Stimulated activated naive CD4-positive, alpha-beta T cell treated with Interleukin-2 at 50 U/mL for 16 hours (primary cell): Measurements from ENCODE around the gene ARSB.

ENCODE experiments used
- DNase-seq: peaks from one replicate; lab custom pipeline; 2025; lab: John Stamatoyannopoulos, UW

ARSB gene

DNA sequence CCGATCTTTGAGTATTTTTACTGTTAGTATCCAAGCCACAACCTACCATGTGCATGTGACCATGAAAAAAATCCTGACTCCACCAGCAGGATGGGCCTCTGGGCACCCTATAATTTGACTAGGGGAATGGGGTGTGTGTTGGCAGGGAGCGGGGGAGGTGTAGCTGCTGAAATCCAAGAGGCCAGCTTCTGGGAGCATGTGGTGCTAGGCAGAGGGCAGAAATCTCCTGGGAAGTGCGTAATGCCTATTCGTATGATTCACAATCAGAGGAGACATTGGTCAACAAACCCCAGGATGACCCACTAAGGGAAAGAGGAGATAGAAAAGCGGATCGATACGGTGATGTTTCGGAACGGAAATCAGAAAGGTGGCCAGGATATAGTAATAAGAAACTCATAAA, 149.9 kb downstream of the ARSB start:
- DNase-seq, result no peak

DNA sequence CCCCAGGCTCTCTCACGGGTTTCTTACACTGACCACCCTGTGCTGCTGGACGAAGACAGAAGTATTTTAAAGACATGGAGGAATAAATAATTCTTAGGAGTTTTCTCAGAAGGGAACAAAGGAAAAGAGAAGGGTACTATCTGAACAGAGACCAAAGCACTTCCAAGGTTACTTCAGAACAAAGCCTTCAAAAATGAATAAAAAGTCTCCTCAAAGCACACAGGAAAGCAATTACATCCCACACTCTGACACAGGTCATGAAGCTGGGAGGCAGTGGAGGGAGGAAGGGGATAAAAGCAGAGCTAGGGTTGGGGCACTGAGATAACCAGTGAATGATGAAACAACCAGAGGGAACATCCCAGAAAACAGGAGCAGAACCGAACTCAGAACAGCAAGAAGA, 151.8 kb downstream of the ARSB start:
- no peak for DNase-seq

DNA sequence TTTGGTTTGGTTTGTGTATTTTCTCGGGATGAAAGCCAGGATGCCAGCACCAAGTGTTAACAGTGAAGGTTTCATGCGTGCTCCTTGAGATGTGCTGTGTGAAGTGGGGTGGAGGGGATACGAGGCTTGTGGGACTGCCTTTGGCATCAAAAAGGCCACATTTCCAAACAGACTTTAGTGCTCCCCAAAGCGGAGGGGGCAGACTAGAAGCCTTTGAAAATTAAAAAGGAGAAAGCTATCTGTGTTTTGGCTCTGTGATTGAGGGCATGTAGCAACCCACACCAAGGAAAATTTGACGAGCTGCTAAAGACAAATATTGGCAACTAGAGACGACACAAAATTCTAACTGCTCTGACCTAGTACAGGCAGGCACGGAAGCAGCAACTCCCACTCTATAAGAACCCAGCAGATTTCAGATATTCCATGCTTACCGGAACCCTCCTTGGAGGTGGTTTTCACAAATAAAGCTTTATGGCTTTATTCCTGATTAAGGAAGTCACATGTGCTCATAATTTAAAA, 154.5 kb downstream of the ARSB start:
- DNase-seq, result no peak

DNA sequence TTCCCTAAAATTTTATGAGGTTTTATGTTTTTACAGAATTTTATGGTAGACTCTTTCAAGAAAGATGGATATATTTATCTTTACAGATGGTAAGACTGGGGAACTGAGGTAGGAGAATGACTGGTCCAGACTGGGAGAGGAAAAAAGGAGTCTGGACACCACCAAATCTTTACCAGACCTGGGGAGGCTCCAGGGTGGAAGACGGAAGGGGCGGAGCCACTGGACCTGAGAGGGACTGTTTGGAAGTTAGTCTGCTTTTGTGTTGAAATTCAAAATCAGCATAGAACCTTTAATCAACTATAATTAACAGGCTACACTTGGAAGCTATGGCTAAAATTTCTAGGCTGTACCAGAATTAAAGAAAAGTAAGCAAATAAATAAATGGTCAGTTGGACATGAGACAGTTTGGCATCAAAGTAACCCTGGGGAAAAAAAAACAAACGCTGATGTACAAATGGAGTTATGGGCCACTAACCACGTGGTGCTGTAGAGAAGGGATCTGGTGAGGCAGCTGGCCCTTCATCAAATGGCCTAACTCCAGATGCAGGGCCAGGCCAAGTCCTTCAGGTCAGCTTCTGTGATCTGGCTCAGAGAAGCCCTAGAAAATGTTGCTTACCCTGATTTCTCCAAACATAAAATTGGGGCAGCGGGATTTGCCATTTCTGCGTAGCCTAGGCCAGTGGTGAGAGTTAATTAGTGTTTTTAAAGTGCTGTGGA, 155.1 kb downstream of the ARSB start:
- no peak for DNase-seq

DNA sequence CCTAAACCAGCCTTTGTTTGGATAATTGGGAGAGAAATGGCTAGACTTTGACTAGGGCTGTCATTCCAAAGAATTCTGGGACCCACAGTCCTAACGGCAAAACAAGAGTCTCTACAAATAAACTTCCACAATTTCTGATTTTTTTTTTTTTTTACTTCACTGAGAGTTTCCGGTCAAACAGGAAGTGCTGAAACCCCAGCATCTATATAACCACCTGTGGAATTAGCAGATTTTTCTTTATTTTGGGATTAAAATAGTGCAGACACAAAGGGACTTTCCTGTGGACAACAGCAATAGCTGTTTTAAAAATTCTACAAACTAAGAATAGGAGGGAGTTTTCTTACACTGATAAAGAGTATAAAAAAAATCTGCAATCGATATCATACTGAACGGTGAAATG, 157.4 kb downstream of the ARSB start:
- DNase-seq, result no peak

DNA sequence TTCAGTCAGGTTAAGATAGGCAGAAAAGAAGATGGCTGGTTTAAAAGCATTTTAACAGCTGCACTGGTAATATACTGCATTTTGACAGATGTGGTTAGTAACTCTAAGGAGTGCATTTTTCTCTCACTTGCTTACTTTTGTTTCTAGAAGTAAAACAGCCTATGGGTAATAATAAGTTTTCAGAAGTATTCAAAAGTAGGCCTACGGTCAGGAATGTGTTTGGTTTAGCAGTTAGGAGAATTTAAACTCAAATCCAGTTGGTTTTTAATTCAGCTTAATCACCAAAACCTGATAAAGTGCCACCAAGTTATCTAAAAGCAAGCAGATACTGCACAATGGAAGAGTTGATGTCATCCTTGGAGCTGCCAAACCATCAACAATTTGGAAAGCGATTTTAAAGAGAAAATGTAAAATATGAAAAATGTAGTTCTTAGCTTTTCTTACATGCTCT, 160.3 kb downstream of the ARSB start:
- DNase-seq, result no peak

DNA sequence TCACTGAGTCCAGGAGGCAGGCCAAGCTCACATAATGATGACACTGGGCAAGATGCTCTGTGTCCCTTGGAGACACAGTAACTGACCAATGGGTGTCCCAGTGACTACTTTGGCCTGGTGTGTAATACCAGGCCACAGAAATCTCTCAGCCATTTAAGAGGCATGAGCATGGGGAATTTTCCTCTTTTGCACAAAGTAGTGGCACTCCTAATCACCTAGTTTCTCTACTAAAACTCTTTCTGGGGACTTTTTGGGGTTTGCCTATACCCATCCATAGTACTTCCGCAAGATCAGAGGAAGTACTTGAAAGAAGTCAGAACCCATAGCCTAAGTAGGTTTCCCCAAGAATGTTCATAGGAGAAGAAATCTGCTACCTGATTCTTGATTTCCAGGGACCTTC, 161.9 kb downstream of the ARSB start:
- no peak for DNase-seq

DNA sequence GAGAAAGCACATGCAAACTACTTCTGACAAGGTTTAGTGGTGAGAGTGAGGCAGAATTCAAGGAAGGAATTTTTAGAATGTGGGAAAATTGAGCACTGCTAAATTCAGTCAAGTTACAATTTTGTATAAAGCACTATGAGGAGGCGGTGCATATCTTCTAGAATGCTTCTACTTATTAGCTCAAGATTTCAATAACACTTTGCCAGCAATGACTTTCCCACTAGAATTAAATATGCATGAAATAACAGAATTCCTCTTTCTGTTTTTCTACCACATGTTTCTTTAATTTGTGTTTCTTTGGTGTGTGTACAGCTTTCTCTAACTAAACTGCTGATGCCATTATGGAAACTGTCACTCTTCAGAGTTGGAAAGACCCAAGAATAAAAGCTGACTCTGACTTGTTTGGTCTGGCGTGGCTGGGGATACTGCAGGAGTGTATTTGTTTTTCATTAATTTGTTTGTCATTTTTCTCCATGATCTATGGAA, 163.5 kb downstream of the ARSB start:
- DNase-seq, result no peak

DNA sequence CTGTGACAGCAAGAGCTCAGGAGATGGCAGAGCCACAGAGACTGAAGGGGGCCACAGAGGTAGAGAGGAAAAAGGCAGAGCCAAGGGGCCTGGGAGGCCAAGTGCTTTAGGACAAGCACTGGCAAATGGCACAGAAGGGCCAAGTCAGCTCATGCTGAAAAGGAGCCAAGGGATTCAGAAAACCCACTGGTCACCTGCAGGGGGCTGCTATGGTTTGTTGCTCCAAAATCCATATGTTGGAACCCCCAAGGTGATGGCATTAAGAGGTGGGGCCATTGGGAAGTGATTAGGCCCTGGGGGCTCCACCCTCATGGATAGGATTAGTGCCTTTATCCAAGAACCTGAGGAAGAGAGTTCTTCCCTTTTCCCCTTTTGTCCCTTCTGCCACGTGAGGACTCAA, 165.4 kb downstream of the ARSB start:
- no peak for DNase-seq

DNA sequence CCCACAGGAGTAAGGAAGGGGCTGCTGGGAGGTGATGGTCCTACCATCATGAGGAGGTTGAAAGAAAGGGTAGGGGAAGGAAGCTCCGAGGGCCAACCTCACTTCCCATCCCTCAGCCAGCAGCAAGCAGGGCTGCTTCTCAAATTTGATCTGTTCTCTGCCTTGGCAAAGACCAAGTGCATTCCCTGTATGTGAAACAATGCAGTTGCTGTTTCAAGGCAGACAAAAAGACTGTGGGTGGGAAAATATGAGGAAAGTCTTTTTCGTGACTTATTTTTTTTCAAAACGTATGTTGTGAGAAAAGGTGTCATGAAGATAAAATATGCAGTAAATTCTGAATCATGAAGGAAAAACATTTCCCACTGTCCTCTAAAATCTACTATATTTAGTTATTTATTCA, 165.9 kb downstream of the ARSB start:
- DNase-seq, result no peak

DNA sequence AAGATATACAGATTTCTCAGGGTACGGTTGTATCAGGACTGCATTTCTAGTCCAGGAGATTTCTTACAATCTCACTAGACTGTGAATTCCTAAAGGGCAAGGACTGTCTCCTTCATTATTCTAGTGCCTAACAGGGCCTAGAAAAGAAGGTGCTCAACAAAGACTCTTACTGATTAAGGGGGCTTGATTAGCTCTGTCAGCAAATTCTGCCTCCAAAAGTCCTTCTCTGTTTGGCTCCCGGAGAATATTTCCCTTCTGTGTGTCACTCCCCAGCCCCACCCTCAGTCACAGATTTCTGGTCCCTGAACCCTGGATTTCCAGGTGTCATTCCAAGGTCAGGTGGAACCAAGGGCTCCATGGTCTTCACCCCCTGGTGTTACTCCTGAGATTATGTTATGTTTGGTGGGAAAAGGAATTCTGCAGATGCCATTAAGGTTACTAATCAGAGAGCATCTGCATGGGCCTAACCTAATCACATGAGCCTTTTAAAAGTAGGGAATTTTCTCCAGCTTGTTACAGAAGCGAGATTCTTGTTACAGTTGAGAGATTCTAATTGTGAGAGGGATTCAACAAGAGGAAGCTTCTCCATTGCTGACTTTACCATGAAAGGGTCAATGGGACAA, 168.9 kb downstream of the ARSB start:
- no peak for DNase-seq

DNA sequence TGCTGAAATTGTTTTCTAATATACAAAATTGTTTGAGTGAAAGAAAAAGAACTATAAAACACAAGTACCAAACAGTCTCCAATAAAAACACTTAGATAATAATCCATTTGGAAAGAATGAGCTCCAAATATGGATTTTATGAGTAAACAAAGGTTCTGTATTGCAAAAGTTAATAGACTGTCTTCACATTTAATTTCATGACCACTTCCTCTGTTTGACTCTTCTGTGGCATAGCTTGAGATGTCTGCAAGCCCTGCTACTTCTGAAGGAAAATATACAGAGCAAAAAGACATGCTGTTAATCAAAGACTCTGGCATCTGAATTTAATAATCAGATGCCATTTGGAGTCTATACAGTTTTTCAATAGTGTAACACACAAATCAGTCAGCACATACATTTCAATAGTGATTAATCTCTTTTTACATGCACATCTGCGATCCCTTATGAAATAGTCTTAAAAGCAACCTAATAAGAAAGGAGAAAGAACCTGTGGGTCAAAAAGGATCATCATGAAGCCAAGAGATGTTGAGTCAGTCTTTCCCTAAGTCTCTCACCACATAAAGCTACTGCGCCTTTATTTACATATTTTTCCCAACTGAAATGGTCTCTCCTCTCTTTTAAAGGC, 171.1 kb downstream of the ARSB start:
- no peak for DNase-seq

DNA sequence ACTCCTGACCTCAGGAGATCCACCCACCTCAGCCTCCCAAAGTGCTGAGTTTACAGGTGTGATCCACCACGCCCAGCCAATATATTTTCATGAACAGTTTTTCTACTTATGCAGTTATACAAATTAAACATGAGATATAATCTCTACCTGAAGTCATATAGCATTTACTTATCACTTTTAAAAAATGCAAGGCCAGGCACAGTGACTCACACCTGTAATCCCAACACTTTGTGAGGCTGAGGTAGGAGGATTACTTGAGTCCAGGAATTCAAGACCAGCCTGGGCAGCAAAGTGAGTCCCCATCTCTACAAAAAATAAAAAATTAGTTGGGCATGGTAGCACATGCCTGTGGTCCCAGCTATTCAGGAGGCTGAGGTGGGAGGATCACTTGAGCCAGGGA, 171.8 kb downstream of the ARSB start:
- no peak for DNase-seq

DNA sequence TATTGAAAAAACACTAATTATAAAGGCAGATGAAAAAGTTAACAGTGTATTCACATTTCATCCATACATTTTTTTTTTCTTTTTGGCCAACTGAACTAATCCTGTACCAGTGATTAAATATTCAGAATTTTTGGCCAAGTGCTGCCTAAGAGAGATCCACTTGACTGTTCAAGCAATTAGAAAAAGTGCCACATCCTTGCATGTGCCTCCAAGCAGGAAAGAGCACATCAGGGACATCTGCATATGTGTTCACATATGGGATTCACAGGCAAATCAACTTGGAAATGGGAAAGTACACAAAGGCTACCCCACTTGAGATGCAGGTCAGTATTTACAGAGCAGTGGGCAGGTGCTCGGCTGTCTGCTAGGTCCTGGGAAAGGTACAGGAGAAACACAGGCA, 173.2 kb downstream of the ARSB start:
- no peak for DNase-seq

DNA sequence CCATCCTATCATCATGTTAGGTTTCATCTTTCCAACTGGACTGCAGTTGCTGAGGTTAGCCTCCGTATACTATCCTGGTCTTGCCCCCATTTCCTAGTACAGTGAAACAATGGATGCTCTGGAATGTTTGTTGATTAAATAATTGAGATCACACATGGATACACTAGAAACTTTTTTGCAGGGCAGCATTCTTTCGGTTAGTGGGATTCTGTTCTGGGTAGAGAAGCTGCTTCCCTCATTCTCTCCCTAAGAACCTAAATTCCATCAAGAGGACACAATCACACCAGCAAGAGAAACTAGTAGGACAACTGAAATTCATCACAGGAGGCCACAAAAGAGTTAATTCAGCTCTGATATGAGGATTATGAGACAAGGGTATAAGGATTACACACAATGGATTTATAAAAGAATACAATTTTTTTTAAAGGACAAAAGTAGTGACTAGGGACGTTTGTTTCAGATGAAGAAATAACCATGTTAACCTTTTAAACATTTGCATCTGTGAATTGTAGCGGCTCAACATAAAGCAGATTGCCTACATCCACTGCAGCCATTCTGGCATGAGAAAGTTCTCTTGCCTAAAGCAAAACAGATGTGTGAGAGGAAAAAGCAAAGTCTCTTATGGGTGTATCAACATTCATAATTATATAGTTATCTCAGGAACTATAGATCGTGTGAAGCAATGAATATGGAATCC, 173.8 kb downstream of the ARSB start:
- DNase-seq, result no peak

DNA sequence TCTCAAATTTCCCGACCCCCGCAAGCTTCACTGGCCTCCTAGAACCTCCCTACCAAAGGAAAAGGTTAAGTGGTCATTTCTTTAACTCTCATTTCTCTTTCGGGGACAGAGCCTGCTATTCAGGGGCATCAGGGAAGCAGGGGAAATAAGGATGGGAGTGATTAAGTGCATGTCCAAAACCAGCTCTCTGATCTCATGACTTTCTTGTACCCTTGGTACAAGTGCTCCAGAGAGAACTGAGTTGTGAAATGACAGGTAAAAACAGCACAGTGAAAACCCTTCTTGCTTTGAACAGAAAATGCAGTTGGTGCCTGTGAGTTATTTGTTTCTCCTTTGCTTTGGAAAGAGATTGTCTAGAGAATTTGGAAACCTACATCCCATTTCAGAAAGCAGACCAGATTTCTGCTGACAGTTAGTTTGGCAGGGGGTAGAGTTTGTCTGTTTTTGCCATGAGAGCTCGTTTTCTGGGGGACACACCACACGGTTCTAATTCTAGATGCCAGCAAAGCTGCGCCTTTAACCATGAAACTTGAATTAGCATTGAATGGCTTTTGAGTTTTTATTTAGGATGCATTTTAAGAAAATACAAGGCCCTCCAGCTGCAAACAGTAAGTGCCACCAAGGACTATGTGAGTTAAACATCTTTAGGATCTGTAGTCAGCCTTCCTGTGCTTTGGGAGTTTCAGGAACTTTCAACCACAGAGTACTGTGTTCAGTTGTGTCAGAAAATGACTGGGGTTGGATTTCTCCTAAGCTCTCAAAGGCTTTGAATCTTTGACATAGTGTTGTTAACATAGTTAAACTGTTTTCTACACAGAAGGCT, 174.8 kb downstream of the ARSB start:
- DNase-seq, result no peak

DNA sequence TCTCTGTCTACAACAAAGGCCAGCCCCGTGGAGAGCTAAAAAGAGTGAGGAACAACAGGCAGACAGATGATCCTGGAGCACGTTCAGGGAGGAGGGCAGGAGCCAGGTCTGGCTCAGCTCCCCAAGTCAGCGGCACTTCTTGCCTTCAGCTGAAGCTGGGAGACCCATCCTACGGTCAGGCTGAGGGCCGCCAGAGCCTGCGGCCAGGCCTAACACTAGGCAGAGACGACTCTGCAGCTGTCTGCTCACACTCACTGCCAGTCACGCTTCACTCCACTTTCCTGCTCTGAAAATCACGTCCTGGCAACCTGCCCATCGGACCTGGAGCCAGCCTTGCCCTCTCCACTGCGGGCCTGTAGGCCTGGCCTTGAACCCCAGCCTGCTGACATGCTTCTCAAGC, 175.7 kb downstream of the ARSB start:
- DNase-seq, result no peak

DNA sequence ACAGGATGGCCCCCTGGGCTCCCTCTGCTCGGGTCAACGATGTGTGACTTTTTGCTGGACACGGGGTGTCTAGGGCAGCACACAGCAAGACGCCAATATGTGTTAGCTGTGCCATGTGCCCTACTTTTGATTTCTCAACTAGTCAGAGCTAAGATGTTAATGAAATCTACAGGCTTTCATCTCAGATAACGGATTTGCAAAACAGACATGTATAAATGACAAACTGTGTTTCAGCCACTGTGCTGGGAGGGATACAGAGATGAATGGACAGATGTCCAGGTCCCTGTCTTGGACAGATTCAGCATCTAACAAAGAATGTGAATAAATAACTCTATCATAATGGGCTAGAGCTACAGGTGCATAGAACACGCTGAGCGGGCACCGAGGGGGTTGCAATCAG, 176.3 kb downstream of the ARSB start:
- no peak for DNase-seq

DNA sequence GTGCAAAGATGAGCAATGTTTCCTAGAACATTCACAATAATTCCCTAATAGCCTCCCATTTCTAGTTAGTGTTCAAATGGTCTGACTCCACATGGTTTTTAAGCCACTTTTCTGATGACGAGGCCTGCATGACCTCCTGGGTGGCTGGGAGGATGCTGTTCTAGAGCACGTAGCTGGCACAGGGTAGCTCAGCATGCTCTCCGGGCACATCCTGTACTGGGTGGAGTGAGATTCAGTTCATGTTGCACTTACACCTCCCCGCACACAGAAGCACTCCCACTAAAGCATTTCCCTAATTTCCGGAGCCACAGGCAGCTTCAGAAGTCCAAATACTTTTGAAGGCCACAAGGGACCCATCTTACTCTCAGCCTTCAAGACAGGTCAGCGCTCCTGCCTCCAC, 176.7 kb downstream of the ARSB start:
- DNase-seq, result no peak

DNA sequence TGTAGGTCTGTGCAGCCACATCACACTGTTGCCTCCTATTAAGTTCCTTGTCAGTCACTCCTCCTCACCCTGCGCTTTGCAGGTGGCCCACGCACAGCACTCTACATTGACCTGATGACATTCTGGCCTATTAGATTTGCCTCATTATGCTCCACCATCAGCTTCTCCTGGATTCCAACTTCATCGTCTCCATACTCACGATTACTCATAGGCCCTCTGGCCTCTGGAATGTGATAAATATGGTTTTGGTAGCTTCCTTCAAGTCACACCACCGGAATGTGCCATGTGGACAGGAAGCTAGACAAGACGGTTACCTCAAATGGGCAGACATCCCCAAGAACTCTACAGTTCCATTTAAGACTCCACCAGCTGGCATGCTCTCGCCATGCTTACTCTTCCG, 178.6 kb downstream of the ARSB start:
- DNase-seq, result no peak

DNA sequence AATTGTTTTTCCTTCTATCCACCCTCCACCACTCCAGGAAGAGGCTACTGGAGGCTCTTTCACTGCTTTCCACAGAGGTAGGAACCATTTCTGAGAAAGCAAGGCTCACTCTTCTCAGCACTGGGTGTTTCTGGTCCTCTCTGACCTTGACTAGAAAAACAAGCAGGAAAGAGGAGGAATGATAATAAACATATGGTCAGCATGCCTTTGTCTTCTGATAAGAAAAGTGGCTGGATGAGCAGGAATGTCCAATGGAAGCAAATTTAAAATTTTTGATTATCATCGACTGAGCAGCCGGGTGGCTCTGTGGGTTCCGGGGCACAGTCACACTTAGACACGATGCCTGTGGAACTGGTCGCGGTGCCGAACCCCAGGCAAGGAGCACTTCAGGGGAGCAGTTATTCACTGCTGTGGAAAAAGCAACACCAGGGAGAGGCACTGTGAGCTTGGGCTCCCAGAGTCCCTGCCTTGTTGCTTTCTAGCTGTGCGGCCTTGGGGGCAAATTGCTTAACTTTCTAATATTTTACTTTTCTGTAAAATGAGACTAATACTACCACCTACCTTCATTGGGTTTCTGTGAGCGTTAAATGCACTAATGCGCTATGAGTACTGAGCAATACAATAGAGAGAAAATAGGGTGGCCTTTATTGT, 179.5 kb downstream of the ARSB start:
- no peak for DNase-seq
